ENCODE results near the gene PLCXD3.
"Not testable (repeated sequence)": the region's sequence is repeated elsewhere in the genome, so short reads cannot be mapped to it uniquely, and the experiment has no call there.

PLCXD3 gene

DNA sequence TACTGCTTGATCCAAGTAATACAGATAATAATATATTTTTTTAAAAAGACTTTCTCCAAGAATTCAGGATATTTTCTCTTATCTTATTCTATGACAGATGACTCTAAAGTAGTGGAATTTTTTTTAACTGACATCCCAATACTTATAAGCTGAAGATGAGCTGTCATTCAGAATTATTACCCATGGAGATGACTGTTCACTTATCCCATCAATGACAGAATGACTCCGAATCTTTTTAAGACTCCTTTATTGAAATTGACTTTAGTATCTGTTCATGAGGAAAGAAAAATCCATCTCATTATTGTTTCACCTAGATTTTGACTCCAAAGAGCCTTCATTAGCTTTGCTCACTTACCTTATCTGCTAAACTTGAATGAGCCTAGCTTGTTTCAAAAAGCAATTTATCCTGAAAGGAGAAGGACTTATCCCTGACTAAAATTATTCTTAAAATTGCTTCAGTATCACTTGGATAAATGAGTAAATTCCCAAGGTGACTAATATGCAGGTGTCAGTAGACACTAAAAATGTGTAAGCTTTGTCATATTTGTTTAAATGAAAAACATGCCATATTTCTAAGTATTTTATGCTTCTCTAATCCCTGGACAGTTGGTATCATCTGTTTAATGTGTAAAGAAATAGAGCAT lies 146.9 kb downstream of the PLCXD3 start:
- in situ Hi-C loops (cut with MboI; ENCODE audit: low sequenced_read_pairs): no loop called here

DNA sequence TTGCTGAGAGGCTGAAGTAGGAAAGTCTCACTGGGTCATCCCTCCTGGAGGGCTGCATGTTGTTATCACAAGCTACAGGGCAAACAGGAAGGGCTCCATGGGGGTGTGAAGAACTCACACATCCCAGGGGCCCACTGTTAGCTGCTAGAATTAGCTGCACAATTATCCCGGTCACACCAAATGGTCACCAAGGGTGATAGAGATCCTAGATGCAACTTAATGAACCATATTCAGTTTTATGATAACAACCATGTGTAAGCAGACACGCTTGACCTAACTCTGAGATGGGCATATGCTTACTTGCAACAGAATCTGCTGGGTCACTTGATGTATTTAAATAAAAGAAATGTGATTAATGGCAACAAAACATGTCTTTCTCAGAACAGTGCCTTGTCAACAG lies 153.6 kb downstream of the PLCXD3 start:
- in situ Hi-C loops (cut with MboI; ENCODE audit: low sequenced_read_pairs): no loop called here

GRCh38 chr5:41349846-41350245 lies 160.6 kb downstream of the PLCXD3 start:
- in situ Hi-C loops (cut with MboI; ENCODE audit: low sequenced_read_pairs): no loop called here

- in situ Hi-C loops (cut with MboI; ENCODE audit: low sequenced_read_pairs): no loop called here
Observed at GRCh38 chr5:41347569-41347968, 162.8 kb downstream of the PLCXD3 start.

GRCh38 chr5:41346609-41347008 lies 163.8 kb downstream of the PLCXD3 start:
- in situ Hi-C loops (cut with MboI; ENCODE audit: low sequenced_read_pairs): no loop called here

GRCh38 chr5:41345295-41345694 lies 165.1 kb downstream of the PLCXD3 start:
- in situ Hi-C loops (cut with MboI; ENCODE audit: low sequenced_read_pairs): no loop called here

DNA sequence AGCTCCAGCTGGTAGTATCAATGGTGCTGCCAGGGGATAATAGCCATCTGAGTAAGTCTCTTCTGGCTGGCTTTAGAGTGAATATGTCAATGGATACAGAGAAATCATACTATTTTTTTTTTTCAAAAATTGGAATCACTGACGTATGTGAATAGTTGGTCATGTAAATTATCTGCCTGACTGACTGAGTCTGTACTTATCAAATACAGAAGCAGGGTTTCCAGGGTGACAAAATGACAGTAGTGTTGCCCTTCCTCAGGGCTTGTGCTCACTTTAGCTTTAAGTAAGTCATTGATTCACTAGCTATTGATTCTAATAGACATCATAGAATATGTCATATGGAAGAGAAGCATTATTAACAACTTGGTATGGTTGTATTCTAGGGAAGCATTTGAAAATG lies 171.1 kb downstream of the PLCXD3 start:
- in situ Hi-C loops (cut with MboI; ENCODE audit: low sequenced_read_pairs): no loop called here

DNA sequence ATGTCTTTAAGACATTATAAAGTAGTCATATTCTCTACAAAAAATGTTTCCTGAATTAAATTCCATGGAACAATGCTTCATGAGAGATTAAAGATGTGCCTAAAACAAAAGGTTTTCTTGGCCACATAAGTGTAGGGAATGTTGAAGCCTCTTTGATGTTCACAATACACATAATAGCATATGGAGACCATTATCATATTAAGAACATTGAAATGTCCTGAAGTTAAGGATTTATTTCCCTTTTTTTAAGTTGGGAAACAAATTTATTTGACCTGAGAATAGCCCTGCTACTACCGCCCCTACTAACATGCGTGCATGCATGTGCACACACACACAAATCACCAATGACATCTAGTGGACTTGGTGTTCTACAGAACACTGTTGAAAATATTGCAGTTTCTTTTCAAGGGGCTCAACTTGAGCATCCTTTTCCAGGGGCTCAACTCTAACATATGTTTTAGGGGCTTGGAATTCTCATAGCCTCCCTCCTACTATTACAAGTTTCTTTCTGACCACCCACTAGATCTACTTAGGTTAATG lies 172.2 kb downstream of the PLCXD3 start:
- in situ Hi-C loops (cut with MboI; ENCODE audit: low sequenced_read_pairs): no loop called here

GRCh38 chr5:41337724-41338123 lies 172.7 kb downstream of the PLCXD3 start:
- in situ Hi-C loops (cut with MboI; ENCODE audit: low sequenced_read_pairs): no loop called here

GRCh38 chr5:41337216-41337615 lies 173.2 kb downstream of the PLCXD3 start:
- in situ Hi-C loops (cut with MboI; ENCODE audit: low sequenced_read_pairs): no loop called here

DNA sequence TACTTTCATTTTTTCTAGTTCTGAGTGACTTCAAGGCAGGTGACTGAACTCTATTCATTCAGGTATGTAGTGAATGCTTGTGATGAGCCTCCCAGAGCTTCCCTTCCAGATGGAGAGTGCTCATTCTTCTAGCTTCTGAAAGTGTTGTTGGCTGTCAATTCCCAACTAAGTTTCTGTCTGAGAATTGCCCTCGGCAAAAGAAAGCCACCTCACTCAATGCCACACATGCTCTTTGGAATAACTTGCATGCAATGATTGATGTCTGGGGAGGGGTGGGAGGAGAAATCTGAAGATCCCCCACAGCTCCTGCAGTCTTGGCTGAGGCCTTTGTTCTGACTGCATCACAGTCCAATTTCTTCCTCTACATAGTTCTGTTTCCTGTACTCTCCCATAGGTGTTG lies 173.9 kb downstream of the PLCXD3 start:
- in situ Hi-C loops (cut with MboI; ENCODE audit: low sequenced_read_pairs): no loop called here

DNA sequence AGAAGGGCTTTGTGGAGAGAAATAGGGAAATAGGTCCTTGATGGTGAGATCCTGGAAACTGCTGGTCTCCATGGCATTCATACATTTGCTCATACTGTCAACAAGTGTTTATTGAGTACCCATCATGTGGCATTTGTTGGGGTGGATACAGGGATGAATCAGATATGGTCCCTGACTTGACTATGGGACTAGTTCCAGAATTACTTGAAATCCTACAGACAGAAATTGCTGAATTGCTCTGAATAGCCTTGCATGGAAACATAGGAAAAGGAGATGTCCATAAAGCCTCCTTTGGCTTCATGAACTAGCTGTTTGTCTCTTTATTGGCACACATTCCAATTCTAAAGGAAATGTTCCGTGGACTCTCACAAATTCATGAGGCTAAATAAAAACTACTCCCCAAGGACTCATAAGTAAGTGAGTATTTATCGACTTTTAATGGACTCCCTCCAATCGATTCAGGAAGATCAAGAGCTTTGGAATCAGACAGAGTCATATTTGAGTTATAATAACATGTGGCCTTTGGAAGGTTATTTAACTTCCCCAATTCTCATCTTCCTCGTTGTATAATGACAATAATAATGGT lies 174.7 kb downstream of the PLCXD3 start:
- in situ Hi-C loops (cut with MboI; ENCODE audit: low sequenced_read_pairs): no loop called here

- in situ Hi-C loops (cut with MboI; ENCODE audit: low sequenced_read_pairs): no loop called here
Observed at GRCh38 chr5:41334758-41335157, 175.6 kb downstream of the PLCXD3 start.

DNA sequence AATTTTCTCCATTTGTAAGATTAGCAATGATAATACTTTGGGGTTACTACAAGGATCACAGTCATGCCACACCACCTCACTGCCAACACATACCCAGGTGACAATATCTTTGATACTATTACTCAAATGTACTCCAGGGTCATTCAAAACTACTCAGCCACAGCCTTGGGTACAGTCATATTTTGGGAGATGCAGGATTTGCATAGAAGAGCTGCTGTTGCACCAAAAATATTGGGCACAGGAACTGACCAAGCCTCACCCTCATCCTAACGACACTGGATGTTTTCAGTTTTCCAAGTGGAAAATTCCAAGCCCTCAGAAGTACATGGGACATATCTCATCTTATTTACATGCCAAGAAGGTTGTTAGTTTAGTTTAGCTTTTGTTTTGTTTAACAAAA lies 176.2 kb downstream of the PLCXD3 start:
- in situ Hi-C loops (cut with MboI; ENCODE audit: low sequenced_read_pairs): no loop called here

DNA sequence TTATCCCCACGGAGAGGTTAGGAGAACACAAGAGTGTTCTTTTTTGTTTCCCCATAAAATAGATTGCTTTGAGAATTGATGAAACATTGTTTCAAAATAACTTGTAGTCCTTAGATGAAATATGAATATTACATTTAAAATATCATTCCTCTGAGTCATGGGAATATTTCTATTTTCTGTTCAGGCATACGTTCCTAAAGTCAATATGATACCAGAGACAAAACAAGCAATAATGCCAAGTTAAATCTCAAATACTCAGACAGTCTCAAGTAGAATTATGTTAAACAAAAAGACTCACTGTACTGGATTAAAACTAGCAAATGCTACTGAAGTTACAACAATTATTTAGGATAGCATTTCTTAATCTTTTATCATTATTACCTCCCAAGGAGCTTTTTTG lies 185.3 kb downstream of the PLCXD3 start:
- in situ Hi-C loops (cut with MboI; ENCODE audit: low sequenced_read_pairs): no loop called here

DNA sequence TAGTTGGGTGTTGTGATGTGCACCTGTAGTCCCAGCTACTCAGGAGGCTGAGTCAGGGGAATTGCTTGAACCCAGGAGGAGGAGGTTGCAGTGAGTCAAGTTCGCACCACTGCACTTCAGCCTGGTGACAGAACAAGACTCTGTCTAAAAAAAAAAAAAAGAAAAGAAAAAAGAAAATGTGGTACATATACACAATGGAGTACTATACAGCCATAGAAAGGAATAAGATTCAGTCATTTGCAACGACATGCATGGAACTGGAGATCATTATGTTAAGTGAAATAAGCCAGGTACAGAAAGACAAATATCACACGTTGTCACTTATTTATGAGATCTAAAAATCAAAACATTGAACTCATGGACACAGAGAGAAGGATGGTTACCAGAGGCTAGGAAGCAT lies 187.6 kb downstream of the PLCXD3 start:
- in situ Hi-C loops (cut with MboI; ENCODE audit: low sequenced_read_pairs): not testable (repeated sequence)

DNA sequence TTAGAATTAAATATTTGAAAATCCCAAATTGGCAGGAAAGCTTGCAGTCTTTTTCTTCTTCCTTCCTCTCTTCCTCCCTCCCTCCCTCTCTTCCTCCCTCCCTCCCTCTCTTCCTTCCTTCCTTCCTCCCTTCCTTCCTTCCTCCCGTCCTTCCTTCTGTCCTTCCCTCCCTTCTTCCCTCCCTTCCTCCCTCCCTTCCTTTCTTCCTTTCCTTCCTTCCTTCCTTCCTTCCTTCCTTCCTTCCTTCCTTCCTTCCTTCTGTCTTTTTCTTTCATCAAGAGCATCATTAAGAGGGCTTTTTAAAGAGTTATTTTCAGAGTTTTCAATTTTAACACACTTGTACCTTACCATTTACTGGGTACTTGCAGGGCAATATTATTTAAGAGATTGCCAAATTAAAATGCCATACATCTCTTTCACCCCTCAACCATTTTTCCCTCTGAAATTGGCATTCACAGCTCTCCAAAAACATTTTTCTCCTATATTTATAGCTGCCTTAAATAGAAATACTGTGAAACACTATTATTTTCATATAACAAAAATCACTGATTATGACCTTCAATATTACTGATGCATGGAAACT lies 197.8 kb downstream of the PLCXD3 start:
- in situ Hi-C loops (cut with MboI; ENCODE audit: low sequenced_read_pairs): no loop called here

GRCh38 chr5:41312066-41312465 lies 198.3 kb downstream of the PLCXD3 start:
- in situ Hi-C loops (cut with MboI; ENCODE audit: low sequenced_read_pairs): no loop called here

DNA sequence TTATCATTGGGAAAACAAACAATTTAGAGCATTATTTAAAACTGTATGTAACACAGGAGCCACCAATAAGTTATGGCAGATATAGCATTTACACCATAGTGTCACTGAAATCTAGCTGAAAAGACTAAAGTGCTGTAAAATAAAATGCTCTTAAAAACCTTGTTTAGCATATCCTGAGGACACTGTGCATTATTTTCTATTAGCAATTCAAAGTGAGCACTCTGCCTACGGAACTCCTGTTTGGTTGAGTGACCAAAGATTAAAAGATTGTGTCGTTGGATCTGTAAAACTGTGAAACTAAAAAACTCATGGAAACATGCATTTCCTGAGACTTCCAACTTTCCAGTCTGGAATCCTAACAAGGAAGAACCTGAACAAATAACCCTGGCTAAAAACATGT lies 201.1 kb downstream of the PLCXD3 start:
- in situ Hi-C loops (cut with MboI; ENCODE audit: low sequenced_read_pairs): no loop called here

DNA sequence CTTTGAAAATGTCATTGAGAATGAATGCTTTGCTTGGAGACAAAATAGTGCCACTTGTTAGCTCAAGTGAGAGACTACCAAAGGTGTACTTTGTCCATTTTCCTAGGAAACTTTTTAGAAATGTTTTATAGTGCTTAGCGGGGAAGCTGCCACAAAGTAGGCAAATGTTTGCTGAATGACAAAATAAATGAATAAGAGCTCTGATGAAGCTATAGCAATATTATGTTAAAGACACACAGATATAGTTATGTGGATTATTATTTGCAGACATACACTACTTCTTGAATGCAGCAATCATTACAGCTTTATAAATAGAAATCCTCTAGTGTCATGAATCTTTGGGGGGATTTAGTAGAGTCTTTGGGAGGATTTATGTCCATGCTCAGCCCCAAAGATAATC lies 204.4 kb downstream of the PLCXD3 start:
- in situ Hi-C loops (cut with MboI; ENCODE audit: low sequenced_read_pairs): no loop called here

DNA sequence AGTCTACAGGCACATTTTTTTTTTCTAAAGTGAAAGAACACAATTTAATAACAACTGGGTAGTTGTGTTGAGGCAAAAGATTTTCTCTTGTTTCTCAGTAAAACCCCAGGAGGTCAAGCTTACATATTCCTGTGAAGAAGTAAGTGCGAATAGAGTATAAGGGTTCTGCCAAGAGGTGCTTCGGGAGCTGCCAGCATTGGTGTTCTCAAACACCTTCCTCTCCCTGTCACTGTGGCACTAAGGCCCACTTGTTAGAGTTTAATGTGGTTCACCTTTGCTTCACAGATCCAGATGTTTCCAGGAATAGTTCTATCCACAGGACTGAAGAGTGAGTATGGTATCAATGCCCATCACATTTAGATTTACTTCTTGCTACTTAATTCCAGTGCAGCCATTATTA lies 205.3 kb downstream of the PLCXD3 start:
- in situ Hi-C loops (cut with MboI; ENCODE audit: low sequenced_read_pairs): no loop called here

DNA sequence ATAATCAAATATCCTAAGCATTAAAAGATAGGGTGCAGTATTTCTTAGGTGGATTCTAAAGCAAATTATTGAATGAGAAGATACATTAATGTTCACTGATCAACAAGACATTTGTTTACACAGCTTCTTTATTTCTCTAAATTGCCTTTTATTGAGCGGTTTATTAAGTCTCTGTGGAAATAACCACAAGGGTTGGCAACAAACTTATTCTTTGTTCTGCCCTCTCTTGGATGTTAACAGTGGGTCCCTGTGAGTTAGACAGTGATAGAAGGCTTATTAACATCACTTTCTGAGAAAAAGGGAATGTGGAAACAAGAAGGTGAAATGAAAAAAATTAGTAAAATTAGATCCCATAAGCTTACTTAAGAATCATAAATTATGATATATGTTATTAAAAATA lies 214.3 kb downstream of the PLCXD3 start:
- in situ Hi-C loops (cut with MboI; ENCODE audit: low sequenced_read_pairs): no loop called here

All from HL-60/S4 treated with phorbol 12-myristate 13-acetate at 8.2 ng/mL for 4 days and 3 days (cell line).